ENCODE measurements around the gene RAPGEF6.

Gene RAPGEF6

DNA sequence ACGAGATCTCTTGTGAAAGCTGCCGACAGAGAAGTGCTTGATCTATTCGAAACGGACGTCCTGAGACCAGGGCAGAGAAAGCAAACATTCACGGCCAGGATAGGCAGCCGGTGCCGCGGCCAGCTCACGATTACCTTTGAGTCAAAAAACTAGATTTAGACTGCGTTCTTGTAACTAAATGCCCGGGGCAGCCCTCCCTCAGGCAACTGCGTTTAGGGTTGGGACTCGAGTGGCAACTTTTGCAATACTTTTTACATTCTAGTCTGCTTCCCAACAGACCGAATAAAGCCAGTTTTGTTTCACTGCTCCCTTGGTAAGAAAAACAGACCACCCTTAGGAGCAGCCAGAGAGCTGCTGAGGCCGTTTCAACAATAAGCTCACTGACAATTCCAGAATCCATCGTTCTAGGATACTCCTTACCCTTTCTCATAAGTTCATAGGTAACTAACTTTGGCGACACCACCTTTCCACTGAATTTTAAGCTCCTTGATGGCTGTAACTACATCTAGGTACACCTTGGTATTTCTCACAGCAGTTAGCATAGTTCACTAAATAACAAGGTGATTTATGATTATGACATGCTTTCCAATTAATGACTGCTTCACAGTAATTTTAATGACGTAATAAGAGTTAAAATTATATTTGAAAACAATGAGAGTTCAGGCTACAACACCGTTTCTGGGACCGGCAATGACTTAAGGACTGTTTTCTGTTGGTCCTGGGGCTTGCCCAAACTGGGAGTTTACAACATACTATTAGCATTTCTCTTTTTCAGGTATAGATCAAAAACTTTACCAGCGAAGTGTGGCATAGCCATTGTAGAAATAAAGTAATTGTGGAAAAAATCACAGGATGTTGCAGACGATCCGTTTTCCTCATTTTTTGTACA lies 899 bp upstream of the RAPGEF6 start:
- in situ Hi-C loops (cut with MboI; ENCODE audit: low sequenced_read_pairs, unreplicated experiment) = no loop called here
- TF ChIP-seq, protein P1, sequence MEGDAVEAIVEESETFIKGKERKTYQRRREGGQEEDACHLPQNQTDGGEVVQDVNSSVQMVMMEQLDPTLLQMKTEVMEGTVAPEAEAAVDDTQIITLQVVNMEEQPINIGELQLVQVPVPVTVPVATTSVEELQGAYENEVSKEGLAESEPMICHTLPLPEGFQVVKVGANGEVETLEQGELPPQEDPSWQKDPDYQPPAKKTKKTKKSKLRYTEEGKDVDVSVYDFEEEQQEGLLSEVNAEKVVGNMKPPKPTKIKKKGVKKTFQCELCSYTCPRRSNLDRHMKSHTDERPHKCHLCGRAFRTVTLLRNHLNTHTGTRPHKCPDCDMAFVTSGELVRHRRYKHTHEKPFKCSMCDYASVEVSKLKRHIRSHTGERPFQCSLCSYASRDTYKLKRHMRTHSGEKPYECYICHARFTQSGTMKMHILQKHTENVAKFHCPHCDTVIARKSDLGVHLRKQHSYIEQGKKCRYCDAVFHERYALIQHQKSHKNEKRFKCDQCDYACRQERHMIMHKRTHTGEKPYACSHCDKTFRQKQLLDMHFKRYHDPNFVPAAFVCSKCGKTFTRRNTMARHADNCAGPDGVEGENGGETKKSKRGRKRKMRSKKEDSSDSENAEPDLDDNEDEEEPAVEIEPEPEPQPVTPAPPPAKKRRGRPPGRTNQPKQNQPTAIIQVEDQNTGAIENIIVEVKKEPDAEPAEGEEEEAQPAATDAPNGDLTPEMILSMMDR (IDR thresholded peaks at IDR 0.05; ENCODE audit: borderline replicate concordance, control extremely low read depth, extremely low read depth, insufficient read depth, missing control alignments) = no peak
- DNase-seq (ENCODE audit: low spot score) = no peak

DNA sequence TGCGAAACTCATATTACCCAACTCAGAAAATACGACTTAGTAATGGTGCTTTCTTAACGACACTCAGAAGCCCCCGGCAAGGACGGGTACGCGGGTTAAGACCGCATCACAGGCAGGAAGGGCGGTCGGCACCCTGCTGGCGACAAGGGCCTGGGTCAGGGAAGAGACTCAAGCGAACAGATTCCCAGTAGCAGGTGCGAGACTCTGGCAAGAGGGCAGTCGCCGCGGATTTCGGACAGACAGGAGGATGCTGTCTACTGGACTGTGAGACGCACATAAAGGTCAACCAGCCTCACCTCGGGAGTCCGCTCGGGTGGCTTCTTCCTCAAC lies 398 bp downstream of the RAPGEF6 start:
- TF ChIP-seq, protein P1 (IDR thresholded peaks at IDR 0.05; ENCODE audit: borderline replicate concordance, control extremely low read depth, extremely low read depth, insufficient read depth, missing control alignments) = no peak
- in situ Hi-C loops (cut with MboI; ENCODE audit: low sequenced_read_pairs, unreplicated experiment) = no loop called here
- DNase-seq (ENCODE audit: low spot score) = no peak

DNA sequence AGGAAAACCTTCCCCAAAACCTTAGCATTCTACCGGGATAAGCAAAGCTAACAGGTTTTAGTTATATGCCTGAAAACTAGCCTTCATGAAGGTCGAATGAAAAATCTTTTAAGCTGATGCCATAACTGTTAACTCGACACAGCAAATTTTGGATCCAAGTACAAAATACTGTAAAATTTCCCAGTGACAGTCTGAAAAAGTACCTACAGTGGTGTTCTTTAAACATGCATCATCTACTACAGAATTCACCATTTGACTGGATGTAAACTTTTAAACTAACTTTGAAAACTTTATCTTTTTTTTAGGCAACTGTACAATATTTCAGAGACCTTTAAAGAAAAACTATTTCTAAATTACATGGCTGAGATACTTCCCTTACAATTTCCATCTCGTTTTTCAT lies 791 bp downstream of the RAPGEF6 start:
- no peak for DNase-seq (ENCODE audit: low spot score)
- TF ChIP-seq, protein P1 (IDR thresholded peaks at IDR 0.05; ENCODE audit: borderline replicate concordance, control extremely low read depth, extremely low read depth, insufficient read depth, missing control alignments) = no peak
- in situ Hi-C loops (cut with MboI; ENCODE audit: low sequenced_read_pairs, unreplicated experiment) = no loop called here

DNA sequence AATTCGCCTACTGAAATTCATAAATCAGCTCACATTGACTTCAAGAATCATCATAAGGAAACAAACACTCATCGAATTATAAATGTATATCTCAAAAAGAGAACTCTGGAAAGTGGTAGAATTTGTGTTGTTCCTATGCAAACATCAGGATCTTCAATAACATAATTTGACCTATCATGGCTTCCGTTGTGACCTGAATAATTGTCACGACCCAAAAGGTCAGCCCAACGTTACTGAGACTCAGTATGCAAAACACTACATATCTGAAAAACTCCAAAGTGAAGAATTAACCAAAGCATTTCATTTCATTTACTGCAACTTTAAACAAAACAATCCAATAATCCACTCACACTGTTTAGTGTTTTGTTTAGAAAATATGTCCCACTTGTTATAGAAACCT lies 1.2 kb downstream of the RAPGEF6 start:
- in situ Hi-C loops (cut with MboI; ENCODE audit: low sequenced_read_pairs, unreplicated experiment) = no loop called here
- DNase-seq (ENCODE audit: low spot score) = no peak
- TF ChIP-seq, protein P1 (IDR thresholded peaks at IDR 0.05; ENCODE audit: borderline replicate concordance, control extremely low read depth, extremely low read depth, insufficient read depth, missing control alignments) = no peak

DNA sequence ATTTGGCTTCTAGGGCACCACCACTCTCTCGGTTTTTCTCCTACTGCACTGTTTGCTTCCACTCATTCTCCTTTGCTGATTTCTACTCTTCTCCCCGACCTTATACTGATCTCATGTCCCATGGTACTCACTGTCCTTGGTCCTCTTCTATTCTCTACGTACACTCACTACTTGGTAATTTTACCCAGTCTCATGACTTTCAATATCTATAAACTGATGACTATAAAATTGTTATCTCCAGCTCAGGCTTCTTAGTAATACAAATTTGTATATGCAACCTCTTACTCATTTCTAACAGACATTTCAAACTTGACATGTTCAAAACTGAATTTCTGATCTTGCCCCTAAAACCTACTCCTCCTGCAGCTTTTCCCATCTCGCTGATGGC lies 4.1 kb downstream of the RAPGEF6 start:
- no peak for DNase-seq (ENCODE audit: low spot score)
- in situ Hi-C loops (cut with MboI; ENCODE audit: low sequenced_read_pairs, unreplicated experiment) = no loop called here
- TF ChIP-seq, protein P1 (IDR thresholded peaks at IDR 0.05; ENCODE audit: borderline replicate concordance, control extremely low read depth, extremely low read depth, insufficient read depth, missing control alignments) = no peak

DNA sequence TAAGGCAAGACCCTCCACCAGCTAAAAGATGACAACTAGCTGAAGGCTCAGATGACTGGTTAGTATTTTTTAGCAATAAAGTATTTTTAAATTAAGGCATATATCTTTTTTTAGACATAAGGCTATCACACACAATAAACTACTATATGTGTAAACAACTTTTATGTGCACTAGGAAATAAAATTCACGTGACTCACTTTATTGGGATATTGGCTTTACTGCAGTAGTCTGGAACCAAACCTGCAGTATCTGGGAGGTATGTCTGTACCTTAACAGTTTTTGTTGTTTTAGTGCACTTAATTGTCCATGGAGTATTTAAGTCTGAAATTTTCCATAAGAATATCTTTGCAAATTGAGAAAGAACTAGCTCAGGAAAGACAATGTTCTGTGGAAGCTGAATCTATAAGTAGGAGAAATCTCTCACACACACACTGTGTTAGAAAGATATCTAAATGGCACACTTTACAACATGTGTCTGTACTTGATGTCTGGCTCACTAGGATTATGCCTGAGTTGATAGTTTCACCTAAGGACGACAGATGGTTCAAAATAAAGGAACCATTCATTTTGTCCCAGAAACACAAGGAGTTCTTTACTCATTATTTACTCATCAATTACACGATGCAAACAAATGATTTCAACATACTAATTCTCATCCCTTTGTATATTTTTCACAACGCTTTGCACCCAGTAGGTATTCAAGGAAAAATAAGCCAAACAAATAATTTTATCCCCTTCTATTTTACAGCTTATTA lies 4.6 kb downstream of the RAPGEF6 start:
- no peak for DNase-seq (ENCODE audit: low spot score)
- in situ Hi-C loops (cut with MboI; ENCODE audit: low sequenced_read_pairs, unreplicated experiment) = no loop called here
- TF ChIP-seq, protein P1 (IDR thresholded peaks at IDR 0.05; ENCODE audit: borderline replicate concordance, control extremely low read depth, extremely low read depth, insufficient read depth, missing control alignments) = no peak
